Measurements from ENCODE around the gene CKS2.

DNA sequence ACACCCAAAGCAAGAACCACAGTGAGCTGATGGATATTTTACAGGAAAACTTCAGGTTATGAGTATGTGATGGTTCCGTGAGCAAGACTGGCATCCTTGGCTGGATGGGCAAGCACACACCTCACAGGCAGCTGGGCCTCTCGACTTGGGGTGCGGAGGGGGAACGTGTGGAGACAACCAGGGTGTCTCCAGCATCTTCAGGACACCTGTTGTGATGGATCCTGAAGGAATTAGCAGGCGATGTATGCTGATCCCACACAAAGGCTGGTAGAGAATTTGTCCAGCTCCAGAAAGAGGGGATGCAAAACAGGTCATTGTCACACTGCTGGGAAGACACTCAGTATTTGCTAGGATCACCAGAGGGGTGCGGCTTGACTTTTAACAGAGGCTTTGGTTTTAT is 50.0 kb downstream of the CKS2 start:
- no peak for TF ChIP-seq EZH2 (IDR thresholded peaks at IDR 0.05; ENCODE audit: borderline replicate concordance, low read depth, low read length, severe bottlenecking)
- TF ChIP-seq, protein P1, sequence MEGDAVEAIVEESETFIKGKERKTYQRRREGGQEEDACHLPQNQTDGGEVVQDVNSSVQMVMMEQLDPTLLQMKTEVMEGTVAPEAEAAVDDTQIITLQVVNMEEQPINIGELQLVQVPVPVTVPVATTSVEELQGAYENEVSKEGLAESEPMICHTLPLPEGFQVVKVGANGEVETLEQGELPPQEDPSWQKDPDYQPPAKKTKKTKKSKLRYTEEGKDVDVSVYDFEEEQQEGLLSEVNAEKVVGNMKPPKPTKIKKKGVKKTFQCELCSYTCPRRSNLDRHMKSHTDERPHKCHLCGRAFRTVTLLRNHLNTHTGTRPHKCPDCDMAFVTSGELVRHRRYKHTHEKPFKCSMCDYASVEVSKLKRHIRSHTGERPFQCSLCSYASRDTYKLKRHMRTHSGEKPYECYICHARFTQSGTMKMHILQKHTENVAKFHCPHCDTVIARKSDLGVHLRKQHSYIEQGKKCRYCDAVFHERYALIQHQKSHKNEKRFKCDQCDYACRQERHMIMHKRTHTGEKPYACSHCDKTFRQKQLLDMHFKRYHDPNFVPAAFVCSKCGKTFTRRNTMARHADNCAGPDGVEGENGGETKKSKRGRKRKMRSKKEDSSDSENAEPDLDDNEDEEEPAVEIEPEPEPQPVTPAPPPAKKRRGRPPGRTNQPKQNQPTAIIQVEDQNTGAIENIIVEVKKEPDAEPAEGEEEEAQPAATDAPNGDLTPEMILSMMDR (IDR thresholded peaks at IDR 0.05; ENCODE audit: borderline replicate concordance, extremely low read depth, low read length, poor library complexity, severe bottlenecking): no peak
